Activated CD8-positive, alpha-beta memory T cell treated with anti-CD3 and anti-CD28 coated beads, Interleukin-2, amount 50 U/mL, for 4 hours (primary cell): ENCODE results near the gene PMAIP1.
"Not testable (repeated sequence)": the region's sequence is repeated elsewhere in the genome, so short reads cannot be mapped to it uniquely, and the experiment has no call there.

ENCODE experiments used
- DNase-seq: peaks from one replicate; pipeline ENCODE4 v3.0.0-alpha.2; 2020

Gene PMAIP1

GRCh38 chr18:59885579-59886163 is 14.1 kb upstream of the PMAIP1 start:
- no peak for DNase-seq

GRCh38 chr18:59886399-59886798 is 13.4 kb upstream of the PMAIP1 start:
- DNase-seq: not testable (repeated sequence)

GRCh38 chr18:59892123-59892522 is 7.7 kb upstream of the PMAIP1 start:
- DNase-seq: no peak

DNA sequence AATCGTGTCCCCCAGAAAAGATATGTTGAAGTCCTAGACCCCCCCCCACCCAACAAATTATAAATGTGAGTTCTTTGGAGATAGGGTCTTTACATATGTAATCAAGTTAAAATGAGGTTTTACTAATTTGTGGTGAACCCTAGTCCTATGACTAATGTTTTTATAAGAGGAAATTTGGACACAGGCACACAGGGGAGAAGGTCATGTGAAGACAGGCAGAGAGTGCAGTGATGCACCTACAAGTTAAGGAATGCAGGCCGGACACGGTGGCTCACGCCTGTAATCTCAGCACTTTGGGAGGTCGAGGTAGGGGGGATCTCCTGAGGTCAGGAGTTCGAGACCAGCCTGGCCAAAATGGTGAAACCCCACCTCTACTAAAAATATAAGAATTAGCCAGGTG is 5.8 kb upstream of the PMAIP1 start:
- no peak for DNase-seq

- no peak for DNase-seq
Observed at GRCh38 chr18:59897321-59897954, 2.4 kb upstream of the PMAIP1 start.

DNA sequence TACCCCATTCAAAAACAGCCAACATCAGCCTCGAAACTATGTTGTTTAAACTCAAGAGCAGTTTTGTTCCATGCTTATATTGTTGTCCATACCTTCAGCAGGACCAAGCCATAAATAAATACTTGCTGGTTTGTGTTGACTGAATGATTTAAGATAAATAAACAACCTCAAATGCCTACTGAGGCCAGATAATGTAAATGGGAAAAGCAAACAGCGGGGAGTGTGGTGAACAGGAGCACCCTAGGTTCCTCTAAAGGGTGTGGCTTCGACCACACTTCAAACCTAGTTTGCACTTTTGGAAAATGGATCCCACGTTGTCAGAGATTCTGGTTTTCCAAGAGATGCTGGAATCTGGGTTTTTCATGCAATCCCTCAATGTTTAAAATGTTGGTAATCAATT is 1.7 kb upstream of the PMAIP1 start:
- DNase-seq: no peak

GRCh38 chr18:59898609-59899297 is 1.0 kb upstream of the PMAIP1 start:
- no peak for DNase-seq

DNA sequence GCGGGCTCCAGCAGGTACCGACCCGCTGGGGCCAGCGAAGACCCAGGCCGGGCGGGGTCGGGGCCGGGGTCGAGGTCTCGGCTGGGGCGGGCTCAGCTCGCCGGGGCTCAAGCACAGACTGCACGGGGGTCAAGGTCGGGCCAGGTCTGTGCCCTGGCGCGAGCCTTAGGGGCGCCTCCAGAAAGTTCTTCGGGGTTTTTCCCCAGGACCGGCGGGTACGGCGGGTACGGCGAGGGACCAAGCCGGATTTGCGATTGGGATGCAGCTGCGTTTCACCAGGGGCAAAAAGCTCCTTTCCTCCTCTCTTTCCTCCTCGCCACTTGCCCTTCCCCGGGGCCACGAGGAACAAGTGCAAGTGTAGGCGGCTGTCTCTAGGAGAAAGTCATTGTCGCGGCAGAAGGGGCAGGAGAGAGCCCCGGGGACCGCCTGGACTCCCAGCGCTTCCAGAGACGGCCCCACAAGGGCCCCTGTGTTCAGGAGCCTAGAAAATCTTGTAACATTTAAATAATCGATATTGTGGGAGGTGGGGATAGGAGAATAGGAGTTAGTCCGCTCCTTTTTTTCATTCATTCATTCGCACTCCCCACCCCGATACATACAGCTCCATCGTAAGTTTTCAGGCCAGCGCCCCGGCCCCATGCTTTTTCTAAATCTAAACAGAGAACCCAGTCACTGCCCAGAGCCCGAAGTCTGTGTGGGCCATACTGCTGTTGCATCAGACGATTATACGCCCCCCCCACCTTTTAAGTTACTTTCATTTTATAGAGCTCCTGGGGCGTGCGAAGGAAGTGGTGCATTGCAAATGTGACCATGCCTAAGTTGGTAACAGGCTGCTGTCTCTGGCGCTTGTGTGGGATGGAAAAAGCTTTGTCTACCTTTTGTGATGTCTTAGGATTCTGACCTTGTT is 679 bp downstream of the PMAIP1 start:
- peak; percentile 60 for DNase-seq

DNA sequence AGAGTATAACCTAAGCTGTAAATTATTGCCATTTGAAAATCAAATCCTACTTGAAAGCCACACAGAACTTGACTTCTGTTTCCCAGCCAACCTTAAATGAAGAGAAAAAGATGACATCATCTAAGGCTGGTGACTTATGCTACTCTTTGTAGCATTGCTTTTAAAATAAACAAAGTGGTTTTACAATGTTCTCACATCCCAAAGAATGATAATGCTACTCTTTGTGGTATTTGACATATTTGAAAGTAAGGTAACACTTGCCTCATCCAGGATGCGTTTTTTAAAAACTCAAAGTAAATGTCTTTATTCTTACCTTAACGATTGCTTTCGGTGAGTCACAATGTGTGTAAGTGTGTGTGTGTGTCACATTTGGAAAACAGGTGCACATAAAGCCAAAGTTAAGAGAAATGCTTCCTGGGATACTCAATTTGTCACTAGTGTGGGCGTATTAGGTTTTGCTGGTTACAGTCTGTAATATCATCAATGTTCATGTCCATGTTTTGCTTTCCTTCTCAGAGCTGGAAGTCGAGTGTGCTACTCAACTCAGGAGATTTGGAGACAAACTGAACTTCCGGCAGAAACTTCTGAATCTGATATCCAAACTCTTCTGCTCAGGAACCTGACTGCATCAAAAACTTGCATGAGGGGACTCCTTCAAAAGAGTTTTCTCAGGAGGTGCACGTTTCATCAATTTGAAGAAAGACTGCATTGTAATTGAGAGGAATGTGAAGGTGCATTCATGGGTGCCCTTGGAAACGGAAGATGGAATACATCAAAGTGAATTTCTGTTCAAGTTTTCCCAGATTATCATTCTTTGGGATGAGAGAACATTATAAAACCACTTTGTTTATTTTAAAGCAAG is 2.6 kb downstream of the PMAIP1 start:
- no peak for DNase-seq

DNA sequence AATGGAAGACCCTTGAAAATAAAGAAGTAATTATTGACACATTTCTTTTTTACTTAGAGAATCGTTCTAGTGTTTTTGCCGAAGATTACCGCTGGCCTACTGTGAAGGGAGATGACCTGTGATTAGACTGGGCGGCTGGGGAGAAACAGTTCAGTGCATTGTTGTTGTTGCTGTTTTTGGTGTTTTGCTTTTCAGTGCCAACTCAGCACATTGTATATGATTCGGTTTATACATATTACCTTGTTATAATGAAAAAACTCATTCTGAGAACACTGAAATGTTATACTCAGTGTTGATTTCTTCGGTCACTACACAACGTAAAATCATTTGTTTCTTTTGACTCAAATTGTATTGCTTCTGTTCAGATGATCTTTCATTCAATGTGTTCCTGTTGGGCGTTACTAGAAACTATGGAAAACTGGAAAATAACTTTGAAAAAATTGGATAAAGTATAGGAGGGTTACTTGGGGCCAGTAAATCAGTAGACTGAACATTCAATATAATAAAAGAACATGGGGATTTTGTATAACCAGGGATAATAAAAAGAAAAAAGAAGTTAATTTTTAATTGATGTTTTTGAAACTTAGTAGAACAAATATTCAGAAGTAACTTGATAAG is 3.3 kb downstream of the PMAIP1 start:
- no peak for DNase-seq

DNA sequence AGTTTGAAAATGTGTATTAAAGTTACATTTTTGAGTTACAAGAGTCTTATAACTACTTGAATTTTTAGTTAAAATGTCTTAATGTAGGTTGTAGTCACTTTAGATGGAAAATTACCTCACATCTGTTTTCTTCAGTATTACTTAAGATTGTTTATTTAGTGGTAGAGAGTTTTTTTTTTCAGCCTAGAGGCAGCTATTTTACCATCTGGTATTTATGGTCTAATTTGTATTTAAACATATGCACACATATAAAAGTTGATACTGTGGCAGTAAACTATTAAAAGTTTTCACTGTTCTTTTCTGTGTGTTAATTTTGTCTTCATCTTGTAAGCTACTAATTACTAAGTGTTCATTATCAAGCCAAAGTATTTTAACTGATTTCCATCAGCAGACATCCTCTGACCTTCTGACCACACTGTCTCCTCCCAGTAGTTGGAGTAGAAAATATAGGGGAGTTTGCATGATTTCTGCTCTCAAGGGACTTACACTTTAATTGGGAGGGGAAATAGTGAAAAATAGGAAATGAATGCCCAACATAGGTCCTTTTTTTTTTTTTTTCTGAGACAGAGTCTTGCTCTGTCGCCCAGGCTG is 4.3 kb downstream of the PMAIP1 start:
- no peak for DNase-seq

DNA sequence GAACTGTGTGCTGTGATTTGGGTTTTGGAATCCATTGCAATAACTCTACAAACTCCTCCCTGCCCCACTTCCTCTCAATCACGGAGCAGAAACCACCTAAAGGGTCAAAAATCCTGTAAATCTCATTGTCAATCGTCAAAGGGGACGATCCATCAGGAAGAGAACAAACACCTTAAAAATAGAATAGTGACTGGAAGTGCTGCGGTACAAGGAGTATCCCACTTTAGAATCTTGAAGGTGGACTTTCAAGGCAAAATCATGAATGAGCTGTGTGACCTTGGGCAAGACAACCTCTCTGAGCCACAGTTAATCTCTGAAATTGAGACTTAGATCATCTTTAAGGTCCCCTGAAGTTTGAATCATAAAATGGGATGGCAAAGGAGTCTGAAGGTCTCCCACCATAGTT is 5.9 kb downstream of the PMAIP1 start:
- no peak for DNase-seq

- no peak for DNase-seq
Observed at GRCh38 chr18:59906203-59906602, 6.4 kb downstream of the PMAIP1 start.

DNA sequence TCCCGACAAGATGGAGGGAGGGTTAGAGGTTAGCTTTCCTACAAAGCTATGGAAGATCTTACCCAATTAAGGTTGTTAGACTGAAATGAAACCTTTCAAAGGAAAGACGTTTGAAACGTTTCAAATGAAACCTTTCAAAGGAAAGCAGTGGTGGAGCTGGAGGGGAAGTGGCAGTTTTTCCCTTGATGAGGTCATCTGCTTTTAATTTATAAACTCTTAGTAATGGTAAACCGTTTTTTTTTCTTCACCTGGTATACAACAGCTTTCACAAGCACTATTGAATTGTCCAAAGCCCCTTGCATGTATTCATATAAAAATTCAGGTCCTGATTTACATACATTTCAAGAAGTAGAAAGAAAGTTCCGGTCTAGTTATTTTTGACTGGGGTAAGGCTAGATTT is 7.4 kb downstream of the PMAIP1 start:
- no peak for DNase-seq

- no peak for DNase-seq
Observed at GRCh38 chr18:59907660-59908059, 7.9 kb downstream of the PMAIP1 start.

- no peak for DNase-seq
Observed at GRCh38 chr18:59908799-59909198, 9.0 kb downstream of the PMAIP1 start.

DNA sequence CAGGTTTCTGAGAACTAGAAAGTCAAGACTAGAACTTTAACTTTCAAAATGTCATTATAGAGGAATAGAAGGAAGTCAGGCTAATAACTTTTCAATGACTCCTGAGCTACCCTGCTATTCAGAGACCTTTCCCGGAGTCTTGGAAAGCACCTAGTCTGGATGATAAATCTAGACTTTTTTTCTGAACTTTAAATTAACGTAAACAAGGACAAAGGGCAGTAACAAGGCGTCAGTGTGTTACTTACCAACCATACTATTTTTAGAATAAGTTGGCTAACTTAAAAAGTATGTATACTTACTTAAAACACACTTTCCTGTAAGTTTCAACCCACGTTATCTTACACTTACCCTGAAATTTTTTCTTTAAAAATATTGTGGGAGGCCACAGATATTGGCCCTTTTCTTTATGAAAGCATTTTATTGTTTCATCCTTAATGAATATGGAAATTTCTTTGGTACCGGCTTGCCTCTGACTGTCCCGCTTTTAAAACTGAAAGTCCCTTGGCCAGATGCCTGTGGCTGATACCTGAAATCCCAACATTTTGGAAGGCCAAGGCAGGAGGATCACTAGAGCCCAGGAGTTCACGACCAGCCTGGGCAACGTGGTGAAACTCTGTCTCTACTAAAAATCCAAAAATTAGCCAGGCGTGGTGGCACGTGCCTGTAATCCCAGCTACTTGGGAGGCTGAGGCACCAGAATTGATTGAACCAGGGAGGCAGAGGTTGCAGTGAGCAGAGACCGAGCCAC is 9.7 kb downstream of the PMAIP1 start:
- no peak for DNase-seq

DNA sequence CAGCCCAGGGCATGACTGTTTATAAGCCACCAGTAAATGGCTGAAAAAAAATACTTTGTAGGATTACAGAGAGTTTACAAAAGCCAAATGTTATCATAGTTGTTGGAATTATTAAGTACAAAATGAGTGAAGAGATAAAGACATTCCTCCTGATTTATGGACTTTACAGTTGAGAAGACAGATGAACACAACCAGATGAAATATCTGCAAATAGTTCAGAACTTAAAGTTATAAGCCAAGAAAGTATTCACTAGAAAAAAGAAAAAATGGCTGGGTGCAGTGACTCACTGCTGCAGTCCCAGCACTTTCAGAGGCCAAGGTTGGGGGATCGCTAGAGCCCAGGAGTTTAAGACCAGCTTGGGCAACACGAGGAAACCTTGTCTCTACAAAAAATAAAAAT is 11.2 kb downstream of the PMAIP1 start:
- no peak for DNase-seq

- DNase-seq: no peak
Observed at GRCh38 chr18:59911600-59911999, 11.8 kb downstream of the PMAIP1 start.

GRCh38 chr18:59912007-59912550 is 12.3 kb downstream of the PMAIP1 start:
- DNase-seq: no peak

DNA sequence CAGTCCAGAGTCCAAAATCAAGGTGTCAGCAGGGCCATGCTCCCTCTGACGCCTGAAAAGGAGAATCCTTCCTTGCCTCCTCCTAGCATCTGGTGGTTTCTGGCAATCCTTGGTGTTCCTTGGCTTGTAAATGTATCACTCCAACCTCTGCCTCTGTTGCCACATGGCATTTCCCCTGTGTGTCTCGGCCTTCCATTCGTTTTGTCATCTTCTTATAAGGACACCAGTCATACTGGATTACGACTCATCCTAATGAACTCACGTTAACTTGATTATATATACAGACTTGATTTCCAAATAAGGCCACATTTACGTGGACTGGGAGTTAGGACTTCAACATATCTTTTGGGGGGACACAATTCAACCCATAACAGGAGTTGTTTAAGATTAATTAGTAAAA is 15.8 kb downstream of the PMAIP1 start:
- DNase-seq: no peak
